AG08395 (cell line): ENCODE data around the gene KCNQ5.

Source experiments
- DNase-seq: peaks from one replicate; pipeline ENCODE4 v3.0.0; 2012; ENCODE audit warnings: mixed read lengths, low spot score

The KCNQ5 gene

DNA sequence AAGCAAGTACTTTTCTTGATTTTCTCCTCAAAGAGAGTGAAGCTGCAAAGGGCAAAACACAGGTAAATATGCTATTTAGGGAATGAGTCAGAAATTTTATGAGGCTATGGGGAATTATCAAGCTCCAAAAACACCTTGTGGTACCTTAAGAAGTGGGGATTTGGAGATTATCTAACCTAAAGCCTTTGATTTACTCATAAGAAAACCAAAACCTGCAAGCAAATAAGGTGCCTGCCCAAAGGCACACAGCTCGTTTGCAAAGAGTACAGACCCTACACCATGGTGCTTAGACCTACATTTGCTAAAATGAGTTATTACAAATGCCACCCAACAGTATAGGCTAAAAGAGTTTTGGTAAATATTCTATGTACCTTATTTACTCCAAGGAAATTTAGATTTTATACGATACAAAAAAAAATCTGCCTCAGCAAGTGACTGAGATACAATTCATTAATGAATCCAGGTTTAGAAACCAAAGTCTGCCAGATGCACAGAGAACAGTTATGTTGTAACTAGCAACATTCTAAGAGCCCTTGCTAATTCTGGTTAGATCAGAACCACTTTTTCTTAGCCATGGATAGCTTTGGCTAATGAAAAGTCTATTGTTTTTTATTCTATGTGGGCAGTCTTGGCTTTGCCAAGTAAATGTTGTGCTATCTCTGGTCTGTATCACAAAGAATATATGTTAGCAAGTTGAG is 501.9 kb downstream of the KCNQ5 start:
- DNase-seq = no peak

DNA sequence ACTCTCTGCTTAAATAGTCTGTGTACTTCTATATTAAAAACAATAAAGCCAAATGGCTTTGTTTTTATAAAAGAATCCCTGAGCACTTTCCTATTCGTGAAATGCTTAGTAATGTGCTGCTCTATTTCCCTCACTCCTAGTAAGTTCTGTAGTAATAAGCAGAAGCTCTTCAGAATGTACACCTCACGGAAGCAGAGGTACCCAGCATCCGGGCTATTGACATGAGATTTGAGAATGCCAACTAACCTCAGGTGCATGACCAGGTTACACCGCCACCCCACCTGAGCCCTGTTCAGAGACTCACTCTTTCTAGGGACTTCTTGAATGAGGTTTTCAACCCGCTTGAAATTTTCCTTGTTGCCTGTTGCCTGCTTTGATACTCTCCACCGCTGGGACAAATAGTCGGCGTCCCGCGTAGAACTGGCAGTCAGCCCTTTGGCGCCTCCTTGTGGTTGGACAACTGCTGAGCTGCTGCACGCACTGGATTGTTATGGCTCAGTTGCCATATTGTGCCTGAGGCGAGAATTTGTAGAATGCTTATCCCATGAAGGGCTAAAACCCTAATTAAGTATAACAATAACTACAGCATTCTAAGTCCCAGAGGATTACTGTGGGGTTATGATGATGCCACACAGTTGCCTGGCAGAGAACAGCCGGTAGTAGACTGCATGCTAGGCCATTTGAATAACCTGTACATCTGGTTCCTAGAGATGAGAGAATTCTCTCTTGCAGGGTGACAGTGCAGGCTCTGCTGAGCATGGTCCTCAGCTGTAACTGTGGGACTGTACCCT is 508.0 kb downstream of the KCNQ5 start:
- peak; percentile 76 for DNase-seq

DNA sequence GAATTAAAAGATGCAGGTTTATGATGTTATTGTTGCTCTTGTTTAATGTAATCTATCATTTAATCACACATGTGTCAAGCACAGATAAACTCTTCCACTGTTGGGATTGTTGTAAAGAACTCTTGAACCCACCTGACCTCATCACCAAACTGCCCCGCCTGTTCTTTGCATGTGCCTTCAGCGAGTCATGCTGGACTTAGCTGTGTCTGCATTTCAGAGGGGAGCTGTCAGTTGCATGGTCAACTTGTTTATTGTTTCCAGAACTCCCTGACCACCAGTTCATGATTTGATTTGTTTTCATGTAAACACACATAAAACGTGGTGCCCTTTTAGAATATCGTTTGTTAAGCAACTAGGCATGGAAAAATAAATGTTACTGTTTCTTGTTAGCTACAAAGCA is 509.8 kb downstream of the KCNQ5 start:
- no peak for DNase-seq

DNA sequence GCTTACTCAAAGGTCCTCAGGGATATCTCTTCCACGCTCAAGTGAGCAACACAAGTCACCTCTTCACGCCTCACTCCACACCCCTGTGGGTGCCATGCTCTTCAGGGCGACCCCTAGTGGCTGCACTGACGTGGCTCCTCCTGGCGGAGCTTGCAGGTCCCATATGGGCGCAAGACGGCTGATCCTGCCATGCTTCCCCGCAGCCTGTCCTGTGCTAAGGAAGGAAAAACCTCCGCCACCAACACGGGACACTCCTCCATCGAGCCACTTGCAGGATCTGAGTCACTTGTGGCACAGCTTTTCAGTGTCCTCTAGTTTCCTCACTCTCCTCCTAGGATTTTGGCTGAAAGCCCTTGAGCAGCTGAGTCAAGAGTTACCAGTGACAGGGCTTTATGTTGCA is 512.7 kb downstream of the KCNQ5 start:
- DNase-seq = peak; percentile 28

DNA sequence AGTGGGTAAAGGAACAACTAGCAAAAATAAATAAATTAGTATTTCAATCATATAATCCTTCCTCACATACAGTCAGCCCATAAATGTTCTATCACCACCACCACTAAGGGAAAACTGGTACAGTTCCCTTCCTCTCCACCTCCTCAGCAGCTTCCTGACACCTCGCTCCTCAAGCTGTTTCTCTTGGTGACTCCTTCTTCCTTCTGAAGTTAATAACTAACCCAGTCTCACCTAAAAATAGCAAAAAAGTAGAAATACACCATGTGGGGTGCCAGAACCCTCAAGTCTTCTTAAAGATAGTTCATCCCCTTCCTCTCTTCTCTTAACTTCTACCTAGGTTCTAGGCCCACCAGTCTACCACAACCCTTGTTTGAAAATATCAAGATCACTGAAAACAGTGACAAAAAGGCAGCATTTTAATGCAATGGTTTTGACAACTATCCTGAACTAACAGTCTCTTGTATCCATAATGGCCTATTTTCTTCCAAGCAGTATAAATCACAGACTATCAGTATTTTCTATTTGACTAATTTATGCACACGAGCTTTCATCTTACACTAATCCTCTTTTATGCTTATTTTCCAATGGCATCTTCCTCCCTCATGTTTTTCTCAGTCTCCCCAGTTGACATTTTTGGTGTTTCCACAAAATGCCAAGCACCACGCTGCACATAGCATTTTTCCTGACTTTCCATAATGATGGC is 518.0 kb downstream of the KCNQ5 start:
- DNase-seq = no peak

DNA sequence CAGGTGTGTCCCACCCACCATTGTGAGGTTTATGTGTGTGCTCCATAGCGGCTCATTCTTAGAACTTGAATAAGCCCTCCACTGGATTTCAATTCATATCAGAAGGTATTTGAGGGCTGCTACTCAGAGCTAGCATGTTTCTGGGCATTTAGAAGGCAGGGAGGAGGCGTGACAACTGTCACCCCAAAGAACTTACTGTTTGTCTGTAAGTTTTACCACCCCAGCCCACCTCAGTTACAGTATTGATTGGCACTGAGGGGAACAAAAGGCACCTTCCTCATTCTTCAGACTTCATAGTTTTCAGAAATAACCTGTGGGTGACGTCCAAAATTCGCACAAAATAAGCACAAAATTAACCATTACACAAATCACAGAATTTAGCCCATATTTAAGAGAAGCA is 521.7 kb downstream of the KCNQ5 start:
- no peak for DNase-seq

DNA sequence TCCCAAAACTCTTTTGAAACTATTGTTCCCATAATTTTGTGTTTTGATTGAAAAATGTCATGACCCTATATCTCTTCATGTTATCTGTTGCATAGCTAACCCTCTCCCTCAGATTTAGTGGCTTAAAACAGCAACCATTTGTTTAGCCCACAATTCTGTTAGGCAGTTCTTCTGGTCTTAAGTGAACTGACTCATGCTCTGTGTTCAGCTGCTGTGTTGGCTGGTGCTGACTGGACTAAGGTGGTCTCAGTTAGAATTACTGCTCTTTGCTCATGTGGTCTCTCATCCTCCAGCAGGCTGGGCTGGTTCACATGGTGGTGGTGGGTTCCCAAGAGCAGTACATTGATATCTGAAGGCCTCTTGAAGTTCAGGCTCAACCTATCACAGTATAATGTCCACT is 522.7 kb downstream of the KCNQ5 start:
- DNase-seq = no peak

DNA sequence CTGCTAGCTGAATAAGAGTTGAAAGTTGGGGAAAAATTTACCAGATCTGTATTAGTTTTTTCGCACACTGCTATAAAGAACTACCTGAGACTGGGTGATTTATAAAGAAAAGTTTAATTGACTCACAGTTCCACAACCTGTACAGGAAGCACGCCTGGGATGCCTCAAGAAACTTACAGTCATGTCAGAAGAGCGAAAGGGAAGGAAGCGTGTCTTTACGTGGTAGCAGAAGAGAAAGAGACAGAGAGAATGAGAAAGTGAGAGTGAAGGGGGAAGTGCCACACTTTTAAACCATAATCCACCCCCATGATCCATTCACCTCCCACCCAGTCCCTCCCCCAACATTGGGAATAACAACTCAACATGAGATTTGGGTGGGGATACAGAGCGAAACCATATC is 523.8 kb downstream of the KCNQ5 start:
- DNase-seq = no peak

DNA sequence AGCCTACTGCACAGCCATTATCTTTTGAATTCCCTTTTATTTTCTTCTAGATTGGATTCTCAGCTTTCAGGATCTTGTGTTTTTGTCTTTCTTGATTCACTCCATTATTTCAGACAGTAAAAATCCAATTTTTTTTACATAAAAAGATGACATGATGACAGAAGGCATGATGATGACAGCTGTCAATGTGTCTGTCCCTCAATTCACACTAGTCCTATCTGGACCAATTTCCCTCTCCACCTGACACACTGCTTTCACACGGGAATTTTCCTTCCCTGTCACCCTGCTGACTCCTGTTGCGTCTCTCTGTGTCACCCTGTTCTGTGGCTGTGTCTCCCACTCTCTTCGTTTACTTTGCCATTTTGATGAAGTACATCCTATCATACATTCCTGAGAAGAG is 529.9 kb downstream of the KCNQ5 start:
- no peak for DNase-seq

DNA sequence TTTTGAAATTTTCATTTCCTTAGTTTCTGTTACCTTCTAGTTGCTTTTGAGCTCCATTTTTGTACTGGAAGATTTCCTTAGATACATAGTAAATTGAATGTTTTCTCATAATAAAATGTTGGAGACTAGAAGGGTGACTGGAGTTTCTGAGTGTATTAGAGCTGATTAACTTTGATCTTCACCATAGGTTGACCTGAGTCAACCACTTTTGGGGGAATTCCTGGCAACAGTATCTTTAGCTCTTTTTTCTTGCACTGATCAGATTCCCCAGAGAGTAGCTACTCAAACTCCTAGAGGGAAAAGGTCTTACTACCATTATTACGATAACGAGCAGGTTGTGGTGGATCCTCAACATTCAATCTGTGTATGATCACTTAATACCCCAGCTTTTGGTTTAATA is 530.7 kb downstream of the KCNQ5 start:
- DNase-seq = no peak

DNA sequence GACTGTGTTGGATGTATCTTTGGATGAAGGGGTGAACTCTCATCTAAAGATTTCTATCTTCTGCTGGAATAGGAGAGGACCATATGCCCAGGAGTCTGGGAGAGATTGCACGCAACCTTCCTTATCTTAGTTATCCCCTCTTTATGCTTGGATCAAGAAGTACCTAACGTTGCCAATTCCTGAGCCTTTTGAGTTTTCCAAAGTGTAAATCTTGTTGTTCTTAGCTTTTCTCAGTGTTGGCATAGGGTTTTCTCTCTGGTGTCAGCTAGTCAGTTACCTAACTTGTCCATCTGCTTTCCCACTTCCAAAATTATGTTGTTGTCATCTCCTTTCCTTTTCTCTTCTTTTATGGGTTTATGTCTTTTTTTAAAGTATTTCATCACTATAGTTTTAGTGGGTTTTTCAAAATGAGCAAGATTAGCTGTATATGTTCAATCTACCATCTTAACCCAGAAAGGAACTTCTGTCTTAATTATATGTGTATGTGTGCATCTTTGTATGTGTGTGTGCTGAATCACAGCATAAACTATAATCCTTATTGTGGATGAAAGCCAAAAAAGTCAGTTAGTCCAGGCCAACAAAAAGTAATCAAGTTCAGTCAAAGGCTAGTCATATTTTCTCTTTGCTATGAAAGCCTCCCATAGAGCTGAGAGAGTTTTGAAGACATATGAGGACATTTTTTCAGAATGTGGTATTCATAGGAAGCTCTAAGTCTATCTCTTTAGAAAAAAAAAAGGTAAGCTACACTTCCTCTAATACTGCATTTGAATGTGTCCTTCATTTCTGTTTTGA is 531.3 kb downstream of the KCNQ5 start:
- DNase-seq = peak; percentile 26

DNA sequence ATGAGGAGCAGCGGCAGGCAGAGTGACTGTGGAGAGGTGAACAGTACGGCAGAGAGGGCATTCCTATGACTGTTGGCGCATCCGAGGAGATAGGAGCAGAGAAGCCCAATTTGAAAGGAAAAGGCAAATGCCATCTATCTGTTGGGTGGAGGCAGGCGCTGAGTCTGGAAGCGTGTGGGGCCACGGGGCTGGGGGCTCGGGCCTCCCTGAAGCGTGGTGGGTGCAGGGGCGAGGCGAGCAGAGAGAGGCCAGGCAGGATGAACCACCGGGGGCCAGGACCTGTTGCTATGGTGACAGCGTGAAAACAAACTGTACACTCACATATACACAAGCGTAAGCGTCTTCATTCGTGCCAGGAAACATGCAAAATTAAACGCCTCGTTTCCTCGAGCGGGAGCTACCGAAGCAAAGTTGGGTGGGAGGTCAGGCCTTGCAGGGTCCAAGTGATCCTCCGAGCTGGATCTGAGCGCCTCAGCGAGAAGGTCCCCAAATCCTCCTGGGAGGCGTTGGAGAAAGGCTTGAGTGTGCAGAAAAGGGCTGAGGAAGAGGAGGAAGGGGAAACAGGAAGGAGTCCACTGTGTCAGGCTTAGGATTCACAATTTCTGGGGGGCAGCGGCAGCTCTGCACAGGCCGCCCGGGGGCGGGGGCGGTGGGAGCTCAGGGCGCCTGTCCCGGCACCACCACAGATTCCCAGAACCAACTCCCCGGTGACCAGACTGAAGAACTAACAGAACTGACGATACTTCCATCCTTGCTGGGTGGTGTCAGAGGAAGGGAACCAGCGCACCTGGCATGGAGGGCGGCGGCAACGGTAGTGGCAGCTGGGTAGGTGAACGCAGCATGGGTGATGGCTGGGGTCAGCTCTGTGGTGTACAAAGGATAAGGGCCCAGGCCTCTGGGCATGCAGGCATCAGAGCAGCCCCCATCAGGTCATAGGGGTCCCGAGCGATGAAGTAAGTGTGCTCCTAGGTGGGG is 535.2 kb downstream of the KCNQ5 start:
- no peak for DNase-seq

DNA sequence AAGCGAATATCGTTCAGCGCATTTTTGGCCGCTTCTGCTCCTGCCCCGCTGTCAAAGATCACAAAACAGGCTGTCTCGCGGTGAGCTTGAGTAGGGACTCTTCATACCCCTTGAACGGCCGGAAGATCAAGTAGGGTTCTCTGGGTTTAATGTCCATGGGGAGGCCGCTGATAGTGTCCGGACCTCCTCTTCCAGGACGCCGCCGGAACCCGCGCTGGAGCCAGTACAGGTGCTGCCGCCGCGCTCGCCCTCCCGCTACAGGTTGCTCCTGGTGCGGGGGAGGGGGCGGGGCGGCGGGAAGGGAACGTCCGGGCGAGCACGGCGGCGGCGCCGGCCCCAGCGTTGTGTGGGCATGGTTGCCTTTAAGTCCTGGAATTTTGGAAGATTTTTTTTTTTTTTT is 536.0 kb downstream of the KCNQ5 start:
- DNase-seq = no peak

DNA sequence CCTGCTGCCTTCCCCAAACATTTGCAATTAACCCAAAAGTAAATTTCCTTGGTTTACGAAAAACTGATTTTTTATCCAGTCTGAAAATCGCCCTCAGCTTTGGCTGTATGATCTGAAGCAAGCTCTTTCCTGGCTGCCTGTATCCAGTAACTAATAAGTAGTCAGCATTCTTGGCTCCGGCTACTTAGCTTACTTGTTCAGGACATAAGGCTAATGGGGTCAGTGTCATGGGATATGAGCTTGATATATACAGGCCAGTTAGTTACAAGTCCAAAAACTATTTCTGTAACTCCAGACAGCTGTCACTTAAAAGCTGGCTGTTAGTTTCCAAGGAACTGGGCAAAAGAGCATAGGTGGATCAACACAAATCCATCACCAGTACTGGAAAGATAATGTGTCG is 547.2 kb downstream of the KCNQ5 start:
- no peak for DNase-seq

DNA sequence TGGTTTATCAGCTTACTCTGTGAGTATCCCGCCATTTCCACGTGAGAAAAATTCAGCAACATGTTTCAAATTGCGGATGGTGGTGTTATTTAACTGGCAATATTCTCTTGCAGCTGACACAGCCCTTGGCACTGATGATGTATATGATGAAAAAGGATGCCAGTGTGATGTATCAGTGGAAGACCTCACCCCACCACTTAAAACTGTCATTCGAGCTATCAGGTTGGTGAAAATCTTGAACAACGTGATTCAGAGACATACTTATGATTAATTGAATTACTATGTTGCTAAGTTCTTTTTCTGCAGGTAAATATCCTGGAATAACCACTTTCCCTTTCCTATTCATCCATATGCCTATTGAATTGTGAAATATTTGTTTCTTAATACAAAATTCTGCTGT is 547.8 kb downstream of the KCNQ5 start:
- DNase-seq = no peak

DNA sequence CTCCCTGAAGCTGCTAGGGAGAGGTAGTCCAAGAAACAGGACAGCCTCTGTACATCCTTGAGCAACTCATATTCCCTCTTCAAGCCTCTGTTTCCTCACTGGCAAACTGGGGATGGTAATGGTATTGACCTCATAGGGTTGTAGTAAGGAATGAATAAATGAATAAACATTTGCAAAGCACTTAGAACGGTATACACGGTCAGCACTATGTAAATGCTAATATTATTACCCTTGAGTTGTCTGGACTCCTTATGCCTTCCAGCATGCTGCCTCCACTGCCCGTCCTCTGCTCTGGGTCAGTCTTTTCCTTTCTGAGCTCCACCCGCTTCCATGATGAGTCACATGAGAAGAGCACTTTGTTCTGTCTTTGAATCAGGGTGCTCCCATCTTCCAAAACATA is 552.8 kb downstream of the KCNQ5 start:
- DNase-seq = no peak

DNA sequence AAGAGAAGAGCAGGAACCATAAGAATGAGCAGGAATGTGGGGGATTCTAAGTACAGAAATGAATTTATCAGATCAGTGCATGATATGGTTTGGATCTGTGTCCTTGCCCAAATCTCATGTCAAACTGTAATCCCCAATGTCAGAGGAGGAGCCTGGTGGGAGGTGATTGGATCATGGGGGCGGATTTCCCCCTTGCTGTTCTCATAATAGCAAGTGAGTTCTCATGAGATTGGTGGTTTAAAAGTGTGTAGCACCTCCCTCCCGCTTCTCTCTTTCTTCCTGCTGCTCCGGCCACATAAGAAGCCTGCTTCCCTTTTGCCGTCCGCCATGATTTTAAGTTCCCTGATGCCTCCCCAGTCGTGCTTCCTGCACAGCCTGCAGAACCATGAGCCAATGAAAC is 554.2 kb downstream of the KCNQ5 start:
- DNase-seq = no peak

DNA sequence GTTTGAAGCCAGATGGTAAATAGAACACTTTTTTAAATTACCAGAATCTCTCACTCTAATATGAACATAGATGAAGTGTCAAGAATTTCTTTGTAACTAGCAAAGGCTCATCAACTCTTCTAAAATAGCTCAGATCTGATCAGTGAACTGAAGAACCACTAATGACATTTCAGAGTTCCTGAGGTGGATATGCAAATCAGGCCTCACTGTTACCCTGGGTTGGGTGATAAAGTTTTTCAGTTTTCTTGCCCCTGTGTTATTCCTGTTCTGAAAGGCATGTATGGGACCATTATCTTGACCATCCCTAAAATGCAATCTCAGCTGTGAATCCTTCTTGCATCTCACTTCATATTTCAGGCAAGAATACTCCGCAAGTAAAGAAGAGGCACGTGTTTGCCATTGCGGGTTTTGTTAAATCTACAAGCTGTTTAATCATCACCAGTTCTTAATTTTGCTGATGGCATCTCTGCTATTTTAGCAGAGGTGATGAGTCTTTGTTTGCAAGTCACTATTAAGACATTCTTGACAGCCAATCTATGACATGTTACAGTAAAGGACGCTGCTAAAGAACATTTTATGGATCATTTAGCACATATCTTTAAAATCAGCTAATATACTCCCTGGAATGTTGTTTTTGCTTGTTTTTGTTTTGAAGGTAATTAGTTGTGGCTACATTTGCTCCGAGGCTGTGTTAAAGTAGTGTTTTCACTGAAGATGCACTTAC is 555.5 kb downstream of the KCNQ5 start:
- no peak for DNase-seq

DNA sequence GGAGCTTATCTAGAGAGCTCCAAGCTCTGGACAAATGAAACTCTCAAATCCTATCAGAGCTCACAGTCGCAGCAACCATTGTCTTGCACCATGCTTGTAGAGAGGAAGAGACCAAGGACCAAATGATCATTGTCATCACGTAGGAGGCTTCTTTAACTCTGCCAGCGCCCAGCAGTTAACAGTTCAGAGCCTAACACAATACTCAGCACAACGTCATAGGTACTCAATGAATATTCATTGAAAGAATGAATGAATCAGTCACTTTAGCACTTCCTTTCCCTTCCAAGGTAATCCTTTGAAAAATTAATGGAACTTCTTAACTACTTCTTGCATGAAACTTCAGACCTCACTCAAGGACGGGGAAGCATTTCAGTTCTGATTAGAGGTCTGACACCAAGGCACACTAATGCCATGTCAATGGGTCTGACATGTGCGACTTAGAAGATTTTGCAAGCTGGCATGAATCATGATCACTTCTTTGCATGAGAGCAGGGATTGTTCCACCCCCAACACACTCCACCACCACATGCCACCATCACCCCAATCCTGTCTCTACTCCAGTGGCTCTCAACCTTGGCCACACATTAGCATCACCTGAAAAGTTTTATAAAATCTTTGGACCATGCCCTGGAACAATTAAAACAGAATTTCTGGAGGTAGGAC is 558.3 kb downstream of the KCNQ5 start:
- DNase-seq = peak; percentile 16
